ENCODE data around the gene DMAC2L. TPM values are rescaled to one million over a fixed set of nuclear protein-coding genes. Genes with fewer than 3 reads are reported as not detected.

Gene DMAC2L
- total RNA-seq = 10 to 100 TPM; 19.7 to 30.7 (median 20.3) TPM

DNA sequence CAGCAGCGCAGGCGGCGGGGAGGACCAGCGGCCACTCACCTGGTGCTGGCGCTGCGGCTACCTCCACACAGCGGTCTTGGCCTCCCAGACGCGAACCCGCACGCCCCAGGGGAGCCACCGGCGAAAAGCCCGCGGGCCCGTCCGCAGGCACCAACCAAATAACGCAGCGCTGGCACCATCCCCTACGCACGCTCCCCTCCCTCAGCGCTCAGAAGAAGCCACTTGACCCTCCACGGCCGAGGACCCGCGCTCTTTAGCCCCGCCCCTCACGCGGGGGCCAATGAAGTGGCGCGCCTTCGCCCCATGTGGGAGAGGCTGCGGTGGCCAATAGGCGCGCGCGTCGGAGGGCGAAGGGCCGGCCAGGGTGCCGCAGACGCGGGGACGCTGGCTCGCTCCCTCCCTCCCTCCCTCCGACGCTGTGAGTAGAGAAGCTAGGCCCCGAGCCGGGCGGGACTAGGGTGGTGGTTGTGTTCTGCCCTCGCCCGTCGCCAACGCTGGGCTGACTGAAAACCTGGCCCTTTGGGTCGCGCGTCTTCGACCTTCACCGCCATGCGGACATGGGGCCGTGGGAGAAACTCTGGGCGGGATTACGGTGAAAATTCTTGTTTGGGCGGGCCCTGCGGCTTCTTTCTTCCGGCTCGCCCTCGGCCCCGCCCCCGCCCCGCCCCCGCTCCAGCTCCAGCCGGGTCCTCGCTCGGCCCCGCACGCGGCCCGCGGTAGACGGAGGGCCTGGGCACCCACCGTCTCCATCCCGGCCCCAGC is at the start of gene DMAC2L, which contains the start of gene L2HGDH:
Gene DMAC2L (plus strand): TSS at position 353 of the 762 bp plus-strand sequence. CDS start 9,164 bp downstream, outside the sequence.
Gene L2HGDH (minus strand): TSS at position 258 of the 762 bp plus-strand sequence. CDS start 79 bp downstream, at position 179.
- DNase-seq (ENCODE audit: low spot score in 2 of 2) = peak; percentile 86 to 90
- H3K4me3 ChIP-seq = peak within 1 kb of the TSS; percentile 84 to 91 (median 88)
- H3K27me3 ChIP-seq = no peaks in the 10 kb centered on the region
- TF ChIP-seq, protein P1, sequence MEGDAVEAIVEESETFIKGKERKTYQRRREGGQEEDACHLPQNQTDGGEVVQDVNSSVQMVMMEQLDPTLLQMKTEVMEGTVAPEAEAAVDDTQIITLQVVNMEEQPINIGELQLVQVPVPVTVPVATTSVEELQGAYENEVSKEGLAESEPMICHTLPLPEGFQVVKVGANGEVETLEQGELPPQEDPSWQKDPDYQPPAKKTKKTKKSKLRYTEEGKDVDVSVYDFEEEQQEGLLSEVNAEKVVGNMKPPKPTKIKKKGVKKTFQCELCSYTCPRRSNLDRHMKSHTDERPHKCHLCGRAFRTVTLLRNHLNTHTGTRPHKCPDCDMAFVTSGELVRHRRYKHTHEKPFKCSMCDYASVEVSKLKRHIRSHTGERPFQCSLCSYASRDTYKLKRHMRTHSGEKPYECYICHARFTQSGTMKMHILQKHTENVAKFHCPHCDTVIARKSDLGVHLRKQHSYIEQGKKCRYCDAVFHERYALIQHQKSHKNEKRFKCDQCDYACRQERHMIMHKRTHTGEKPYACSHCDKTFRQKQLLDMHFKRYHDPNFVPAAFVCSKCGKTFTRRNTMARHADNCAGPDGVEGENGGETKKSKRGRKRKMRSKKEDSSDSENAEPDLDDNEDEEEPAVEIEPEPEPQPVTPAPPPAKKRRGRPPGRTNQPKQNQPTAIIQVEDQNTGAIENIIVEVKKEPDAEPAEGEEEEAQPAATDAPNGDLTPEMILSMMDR (IDR thresholded peaks at IDR 0.05) = peak in 2 of 3 donors; percentile 5 to 21
- TF ChIP-seq POLR2AphosphoS5 (IDR thresholded peaks at IDR 0.05) = peak; percentile 73 to 93 (median 84)
- TF ChIP-seq POLR2A (IDR thresholded peaks at IDR 0.05) = peak; percentile 29
- H3K4me1 ChIP-seq = peaks cover 4 to 5% of the 10 kb centered on the region in 2 donors
- no peaks in the 10 kb centered on the region for H3K9me3 ChIP-seq
- H3K27ac ChIP-seq = peak within 1 kb of the TSS; percentile 95 to 97
- no peaks in the 10 kb centered on the region for H3K36me3 ChIP-seq
- intact Hi-C loops (cut with DNase I; ENCODE audit: low total_unique reads) = no loop called here

DNA sequence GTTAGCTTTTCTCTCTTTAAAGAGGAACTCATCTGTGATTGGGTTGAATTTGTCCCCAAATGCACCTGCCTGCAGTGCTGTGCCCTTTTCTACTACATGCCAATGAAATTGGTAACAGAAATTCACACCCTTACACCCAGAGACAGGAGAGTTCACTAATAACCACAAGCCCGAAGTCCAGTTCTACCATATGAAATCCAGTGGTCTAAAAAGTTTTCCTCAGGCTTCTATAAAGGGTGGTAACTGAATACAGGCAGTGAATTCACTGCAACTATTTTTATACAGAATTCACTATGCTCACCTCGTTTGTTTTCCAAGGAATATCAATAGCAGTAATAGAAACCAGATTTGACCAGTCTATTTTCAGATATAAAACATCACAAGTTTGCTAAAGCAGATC is 49.3 kb upstream of the DMAC2L start:
- TF ChIP-seq, protein P1 (IDR thresholded peaks at IDR 0.05) = no peak
- TF ChIP-seq POLR2AphosphoS5 (IDR thresholded peaks at IDR 0.05) (no peak), POLR2A (IDR thresholded peaks at IDR 0.05) (no peak)
- Histone ChIP-seq H3K4me1 (no peaks in the 10 kb centered on the region), H3K4me3 (no peak overlapping the region), H3K36me3 (no peaks in the 10 kb centered on the region), H3K27ac (no peak overlapping the region), H3K27me3 (no peaks in the 10 kb centered on the region), H3K9me3 (no peaks in the 10 kb centered on the region)
- DNase-seq (ENCODE audit: low spot score in 2 of 2) = no peak
- intact Hi-C loops (cut with DNase I; ENCODE audit: low total_unique reads) = no loop called here

DNA sequence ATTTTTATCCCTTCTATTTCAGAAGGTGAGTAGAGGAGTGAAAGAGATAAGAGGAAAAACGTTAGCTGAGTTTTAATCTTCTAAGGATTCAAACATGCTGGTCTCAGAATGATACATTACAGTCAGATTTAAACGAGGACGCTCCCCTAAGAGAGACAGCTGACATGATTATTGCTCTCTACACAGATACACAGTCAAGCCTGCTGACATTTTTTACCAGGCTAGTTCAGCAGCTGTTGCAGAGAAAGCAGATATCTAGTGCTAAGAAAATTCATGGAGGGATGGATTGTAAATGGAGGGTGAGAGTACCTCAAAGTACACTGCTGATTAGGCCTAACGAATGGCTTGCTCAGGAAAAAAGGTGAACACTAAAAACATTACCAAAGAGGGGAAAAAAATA is 48.8 kb upstream of the DMAC2L start:
- no peaks in the 10 kb centered on the region for H3K4me1 ChIP-seq
- no peak overlapping the region for H3K27ac ChIP-seq

DNA sequence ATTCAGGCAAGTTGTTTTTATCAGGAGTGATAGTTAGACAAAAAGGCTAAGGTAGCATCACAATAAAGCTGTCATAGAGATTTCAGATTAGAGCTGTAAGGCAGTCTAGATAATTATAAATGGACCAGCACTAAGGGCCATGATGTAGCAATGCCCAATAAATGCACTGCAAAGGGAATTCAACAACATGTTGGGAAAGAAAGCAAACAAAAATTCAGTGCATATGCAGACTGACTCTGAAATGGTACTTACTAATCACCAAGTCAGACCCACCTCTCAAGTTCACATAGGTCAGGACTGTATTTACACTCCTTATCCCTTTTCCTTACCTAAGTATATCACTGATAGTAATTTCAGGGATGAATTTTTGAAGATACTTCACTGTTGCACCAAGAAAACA is 47.1 kb upstream of the DMAC2L start:
- no peaks in the 10 kb centered on the region for H3K36me3 ChIP-seq
- no peak for DNase-seq (ENCODE audit: low spot score in 2 of 2)
- no peaks in the 10 kb centered on the region for H3K9me3 ChIP-seq
- H3K27me3 ChIP-seq = no peaks in the 10 kb centered on the region
- H3K27ac ChIP-seq = no peak overlapping the region
- intact Hi-C loops (cut with DNase I; ENCODE audit: low total_unique reads) = no loop called here
- H3K4me1 ChIP-seq = no peaks in the 10 kb centered on the region
- H3K4me3 ChIP-seq = no peak overlapping the region
- TF ChIP-seq POLR2A (IDR thresholded peaks at IDR 0.05) (no peak), POLR2AphosphoS5 (IDR thresholded peaks at IDR 0.05) (no peak)
- TF ChIP-seq, protein P1 (IDR thresholded peaks at IDR 0.05) = no peak

More for the DNA sequence above, 48.8 kb upstream of the DMAC2L start:
- H3K27me3 ChIP-seq = no peaks in the 10 kb centered on the region
- TF ChIP-seq POLR2A (IDR thresholded peaks at IDR 0.05) (no peak), POLR2AphosphoS5 (IDR thresholded peaks at IDR 0.05) (no peak)
- TF ChIP-seq, protein P1 (IDR thresholded peaks at IDR 0.05) = no peak
- intact Hi-C loops (cut with DNase I; ENCODE audit: low total_unique reads) = no loop called here
- DNase-seq (ENCODE audit: low spot score in 2 of 2) = no peak
- H3K36me3 ChIP-seq = no peaks in the 10 kb centered on the region
- no peak overlapping the region for H3K4me3 ChIP-seq
- no peaks in the 10 kb centered on the region for H3K9me3 ChIP-seq

DNA sequence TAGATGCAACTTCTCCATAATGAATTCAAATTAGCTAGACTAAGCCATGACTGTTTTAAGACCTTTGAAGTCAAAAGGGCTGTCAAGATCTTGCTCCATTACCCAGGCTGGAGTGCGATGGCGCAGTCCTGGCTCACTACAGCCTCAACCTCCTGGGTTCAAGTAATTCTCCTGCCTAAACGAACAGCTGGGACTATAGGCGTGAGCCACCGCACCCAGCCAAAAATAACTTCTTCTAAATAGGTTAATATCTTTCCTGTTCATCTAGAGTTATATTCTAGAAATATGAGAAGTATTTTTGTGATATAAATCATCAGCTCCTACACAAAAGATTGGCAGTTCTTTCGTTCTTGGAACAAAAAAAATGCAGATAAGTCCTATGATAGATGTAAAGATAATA is 41.2 kb upstream of the DMAC2L start:
- Histone ChIP-seq H3K27ac (no peak overlapping the region), H3K4me3 (no peak overlapping the region), H3K36me3 (no peaks in the 10 kb centered on the region), H3K9me3 (no peaks in the 10 kb centered on the region), H3K4me1 (no peaks in the 10 kb centered on the region), H3K27me3 (no peaks in the 10 kb centered on the region)
- TF ChIP-seq POLR2AphosphoS5 (IDR thresholded peaks at IDR 0.05) = no peak
- TF ChIP-seq, protein P1 (IDR thresholded peaks at IDR 0.05) = no peak
- no peak for TF ChIP-seq POLR2A (IDR thresholded peaks at IDR 0.05)
- intact Hi-C loops (cut with DNase I; ENCODE audit: low total_unique reads) = no loop called here
- DNase-seq (ENCODE audit: low spot score in 2 of 2) = no peak
